NCI-H82 treated with DMSO at 0.1 percent for 48 hours (cell line): ENCODE measurements around the gene YWHAQ.

ENCODE experiments used
- DNase-seq: peaks from one replicate; lab custom pipeline; 2025; ENCODE audit not compliant: unreplicated experiment; lab: John Stamatoyannopoulos, UW

The YWHAQ gene

GRCh38 chr2:9655441-9656269 is 24.9 kb upstream of the YWHAQ start:
- no peak for DNase-seq

GRCh38 chr2:9654452-9655100 is 23.8 kb upstream of the YWHAQ start:
- no peak for DNase-seq

GRCh38 chr2:9653485-9654271 is 22.9 kb upstream of the YWHAQ start:
- DNase-seq: no peak

- DNase-seq: no peak
Measured at GRCh38 chr2:9652898-9653479, 22.2 kb upstream of the YWHAQ start.

DNA sequence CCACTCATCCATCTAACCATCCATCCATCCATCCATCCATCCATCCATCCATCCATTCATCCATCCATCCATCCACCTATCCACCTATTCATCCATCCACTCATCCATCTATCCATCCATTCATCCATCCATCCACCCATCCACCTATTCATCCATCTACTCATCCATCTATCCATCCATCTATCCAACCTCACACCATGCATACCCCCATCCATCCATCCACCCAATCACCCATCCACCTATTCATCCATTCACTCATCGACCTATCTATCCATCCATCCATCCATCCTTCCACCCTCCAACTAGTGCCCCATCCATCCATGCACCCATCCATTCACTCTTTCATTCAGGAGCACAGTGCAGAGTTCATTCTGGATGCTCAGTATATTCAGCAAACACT is 21.5 kb upstream of the YWHAQ start:
- no peak for DNase-seq

DNA sequence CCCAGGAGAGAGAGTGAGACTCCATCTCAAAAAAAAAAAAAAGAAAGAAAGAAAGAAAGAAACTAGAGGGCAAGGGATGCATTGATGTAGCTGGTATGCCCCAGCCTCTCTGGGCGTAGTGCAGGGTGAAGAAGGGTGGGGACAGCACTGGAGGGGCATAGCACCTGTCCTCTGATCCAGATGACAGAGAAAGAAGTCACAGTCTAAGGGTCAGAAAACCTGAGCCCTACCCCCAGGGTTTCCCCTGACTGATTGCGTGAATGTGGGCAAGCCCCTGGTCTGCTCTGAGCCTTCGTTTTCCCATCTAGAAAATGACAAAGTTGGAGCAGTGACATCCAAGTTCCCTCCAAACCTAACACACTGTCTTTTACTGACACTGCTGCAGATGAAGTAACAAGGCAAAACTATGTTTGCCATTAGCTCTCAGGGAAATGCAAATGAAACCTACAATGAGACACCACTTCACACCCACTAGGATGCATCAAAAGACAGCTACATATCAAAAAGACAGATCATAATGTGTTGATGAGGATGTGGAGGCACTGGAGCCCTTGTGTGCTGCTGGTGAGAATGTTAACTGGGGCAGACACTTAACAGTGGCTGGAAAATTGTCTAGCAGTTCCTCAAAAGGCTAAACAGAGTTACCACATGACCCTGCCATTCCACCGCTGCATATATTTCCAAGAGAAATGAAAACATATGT is 19.5 kb upstream of the YWHAQ start:
- DNase-seq: no peak

- DNase-seq: no peak
Measured at GRCh38 chr2:9649261-9649660, 18.5 kb upstream of the YWHAQ start.

DNA sequence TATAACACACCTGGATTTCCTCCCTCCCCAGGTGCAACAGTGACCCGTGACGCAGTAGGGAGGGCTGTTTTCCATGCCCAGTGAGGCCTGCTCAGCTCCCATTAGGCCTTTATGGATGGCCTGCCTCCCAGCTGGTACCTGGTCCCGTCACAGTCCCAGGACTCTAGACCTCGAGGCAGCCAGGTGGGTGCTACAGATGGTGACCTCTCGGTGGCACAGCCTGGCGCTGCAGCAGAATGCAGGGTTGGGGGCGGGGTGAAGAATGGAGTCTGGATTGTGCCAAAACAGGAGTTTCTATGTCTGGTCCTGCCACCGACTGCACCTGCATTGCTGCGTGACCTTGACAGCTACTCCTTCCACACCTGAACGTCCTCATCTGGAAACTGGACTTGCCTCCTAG is 18.0 kb upstream of the YWHAQ start:
- DNase-seq: no peak

- no peak for DNase-seq
Measured at GRCh38 chr2:9647884-9648283, 17.1 kb upstream of the YWHAQ start.

DNA sequence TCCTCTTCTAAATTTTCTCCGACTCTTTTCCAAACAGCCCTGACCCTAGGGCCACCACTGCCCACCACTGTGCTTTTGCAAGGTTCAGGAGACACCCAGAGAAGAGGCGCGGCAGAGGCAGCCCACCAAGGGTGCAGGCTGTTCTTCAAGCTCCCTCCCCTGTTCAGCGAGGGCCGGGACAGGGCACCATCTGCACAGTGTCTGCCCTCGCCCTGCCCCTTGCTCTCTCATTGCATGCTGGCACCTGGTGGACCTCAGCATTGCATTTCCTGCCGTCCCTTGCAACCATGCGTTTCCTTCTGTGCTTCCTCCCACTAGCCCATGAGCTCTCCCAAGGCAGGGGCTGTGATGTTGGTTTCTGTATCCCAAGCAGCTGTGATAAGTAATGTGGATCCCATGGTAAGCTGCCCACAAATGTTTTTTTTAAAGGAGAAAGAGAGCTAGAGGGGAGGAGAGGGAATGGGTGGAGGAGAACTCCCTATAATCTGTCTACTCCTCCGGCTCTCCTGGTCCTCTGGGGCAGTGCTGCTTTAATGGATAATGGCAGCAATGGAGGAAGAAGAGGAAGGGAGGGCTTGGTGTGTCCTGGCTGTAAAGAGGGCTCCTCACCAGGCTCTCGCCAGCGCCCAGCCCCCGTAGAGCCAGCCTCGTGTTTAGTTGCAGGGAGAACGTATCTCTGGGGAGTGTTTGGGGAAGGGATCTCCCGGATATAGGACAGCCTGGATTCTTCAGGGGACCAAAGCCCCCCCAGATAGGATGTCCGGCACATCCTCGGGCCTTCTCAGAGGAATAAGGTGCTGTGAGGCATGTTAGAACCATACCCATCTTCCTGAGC is 15.6 kb upstream of the YWHAQ start:
- DNase-seq: no peak

DNA sequence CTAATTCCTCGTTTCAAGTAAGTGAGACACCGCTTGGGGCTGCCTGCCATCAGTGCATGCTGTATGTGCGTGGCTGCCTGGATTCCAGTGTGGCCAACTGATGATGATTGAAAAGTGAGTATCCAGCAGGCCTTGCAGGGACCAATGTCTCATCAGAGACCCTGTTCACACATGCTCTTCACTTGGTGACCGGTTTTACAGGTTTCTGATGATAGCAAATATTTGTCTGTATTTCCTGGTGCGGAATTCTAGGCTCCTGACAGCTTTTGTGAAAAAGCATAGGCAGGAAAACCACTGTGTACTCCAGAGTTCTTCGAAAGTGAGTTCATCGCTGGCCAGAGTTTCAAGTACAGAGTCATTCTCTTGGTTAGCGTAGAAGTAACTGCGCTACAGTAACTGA is 13.8 kb upstream of the YWHAQ start:
- no peak for DNase-seq

DNA sequence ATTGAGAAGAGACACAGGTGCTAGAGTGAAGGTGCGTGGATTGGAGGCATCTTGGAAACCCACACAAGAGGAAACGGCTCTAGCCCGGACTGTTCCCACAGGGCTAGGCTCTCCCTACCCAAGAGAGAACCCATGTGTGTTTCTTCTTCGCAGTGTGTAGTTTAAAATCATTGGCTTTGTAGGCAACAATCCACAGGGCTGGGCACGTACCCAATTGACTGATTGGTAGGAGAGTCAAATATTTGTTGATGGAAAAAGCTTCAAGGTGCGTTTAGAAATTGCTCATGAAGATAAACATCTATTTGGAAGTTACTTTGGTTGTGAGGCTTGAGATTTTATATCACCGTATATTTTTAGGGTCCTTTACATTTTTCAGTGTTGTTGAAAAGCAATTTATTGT is 13.2 kb upstream of the YWHAQ start:
- no peak for DNase-seq

- no peak for DNase-seq
Measured at GRCh38 chr2:9641641-9642040, 10.8 kb upstream of the YWHAQ start.

DNA sequence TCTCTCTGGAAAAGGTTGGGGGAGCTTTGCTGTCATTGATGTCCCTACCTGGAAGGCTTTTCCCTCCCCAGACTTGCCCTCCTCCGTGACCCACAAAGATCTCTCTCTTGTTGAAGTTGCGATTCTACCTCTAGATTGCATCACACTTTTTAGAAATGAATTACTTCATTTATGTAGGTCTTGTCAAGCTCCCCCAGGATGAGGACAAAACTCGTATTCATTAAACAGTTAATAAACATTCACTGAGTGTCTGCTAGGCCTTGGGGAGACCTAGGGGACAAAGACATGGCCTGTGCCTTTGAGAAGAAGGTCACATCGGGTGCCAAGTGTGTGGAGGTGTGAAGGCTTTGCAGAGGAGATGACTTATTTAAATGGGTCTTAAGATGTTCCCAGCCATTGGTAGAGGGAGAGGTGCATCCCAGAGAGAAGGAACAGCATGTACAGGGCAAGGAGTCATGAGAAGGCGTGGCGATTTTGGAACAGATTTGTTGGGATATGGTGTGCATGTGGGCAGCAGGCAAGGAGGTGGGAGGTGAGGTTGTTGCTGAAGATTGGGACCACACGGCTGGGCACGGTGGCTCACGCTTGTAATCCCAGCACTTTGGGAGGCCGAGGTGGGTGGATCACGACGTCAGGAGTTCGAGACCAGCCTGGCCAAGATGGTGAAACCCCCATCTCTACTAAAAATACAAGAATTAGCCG is 9.8 kb upstream of the YWHAQ start:
- no peak for DNase-seq

DNA sequence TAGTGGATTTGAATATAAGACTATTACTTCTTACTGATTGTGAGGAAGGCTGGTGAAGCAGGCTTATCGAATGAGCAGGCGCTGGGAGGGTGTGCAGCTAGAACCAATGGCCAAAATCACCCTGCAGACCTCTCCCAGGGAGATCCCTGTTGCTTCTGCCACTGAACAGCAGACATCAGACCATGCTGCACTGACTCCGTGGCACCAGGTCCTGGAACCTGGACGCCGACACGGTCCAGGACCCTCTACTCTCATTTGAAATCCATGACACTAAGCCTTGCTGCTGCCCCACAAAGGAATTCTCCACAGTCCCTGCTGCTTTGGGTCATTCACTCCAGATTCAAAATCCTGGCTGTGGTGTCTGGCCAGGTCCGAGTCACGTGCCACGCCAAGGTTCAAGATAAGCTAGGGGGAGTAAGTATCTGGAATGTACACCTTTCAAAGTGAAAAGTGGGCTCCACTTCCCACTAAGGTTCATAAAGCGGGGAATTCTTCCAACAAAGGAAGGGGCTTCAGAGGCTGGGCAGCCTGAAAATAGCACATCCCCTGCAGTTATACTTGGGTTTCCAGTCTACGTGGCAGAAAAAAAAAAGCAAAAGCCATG is 9.0 kb upstream of the YWHAQ start:
- no peak for DNase-seq

DNA sequence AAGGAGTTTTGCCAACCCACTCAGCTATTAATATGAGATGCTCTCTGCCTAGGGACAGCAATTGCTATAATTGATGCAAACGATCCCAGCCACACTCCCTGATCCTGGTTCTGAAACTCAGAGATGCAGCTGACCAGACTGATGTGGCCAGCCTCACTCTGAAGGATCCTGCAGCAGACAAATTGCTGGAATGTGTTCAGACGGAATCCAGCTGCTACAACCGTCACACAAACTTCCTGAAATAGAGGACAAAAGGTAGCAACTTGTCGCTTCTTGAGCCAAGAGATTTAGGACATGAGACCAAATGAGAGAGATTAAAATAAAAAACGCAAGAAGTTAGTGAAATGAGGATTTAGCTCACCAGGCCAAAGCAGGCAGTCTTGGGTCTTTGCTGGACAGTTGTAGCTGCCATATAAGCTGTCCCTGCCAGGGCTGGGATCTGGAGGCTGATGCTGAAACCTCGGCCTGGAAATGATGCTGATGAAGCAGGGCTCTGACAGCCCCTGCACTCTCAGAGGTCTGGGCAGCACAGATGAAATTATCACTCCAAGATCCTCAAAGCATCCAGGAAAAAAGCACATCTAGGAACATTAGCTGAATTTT is 8.3 kb upstream of the YWHAQ start:
- no peak for DNase-seq

DNA sequence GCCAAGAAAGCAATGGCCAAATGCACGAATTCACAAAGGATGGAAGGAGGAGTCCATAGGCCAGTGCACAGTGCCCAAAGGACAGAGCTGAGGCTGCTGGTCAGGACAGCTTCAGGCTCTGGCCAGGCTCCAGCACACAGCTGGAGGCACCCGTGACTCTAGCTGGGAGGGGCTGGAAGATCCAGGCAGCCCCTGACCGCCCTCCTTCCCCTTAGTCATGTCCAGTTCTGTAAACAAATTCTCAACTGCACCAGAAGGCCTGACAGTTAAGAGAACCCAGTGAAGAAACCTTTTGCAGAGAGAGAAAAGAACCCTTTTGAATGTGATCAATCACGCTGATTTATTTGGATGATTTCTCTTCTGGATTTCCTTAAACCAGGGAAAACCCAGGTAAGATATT is 7.7 kb upstream of the YWHAQ start:
- no peak for DNase-seq

GRCh38 chr2:9637330-9637729 is 6.5 kb upstream of the YWHAQ start:
- no peak for DNase-seq

DNA sequence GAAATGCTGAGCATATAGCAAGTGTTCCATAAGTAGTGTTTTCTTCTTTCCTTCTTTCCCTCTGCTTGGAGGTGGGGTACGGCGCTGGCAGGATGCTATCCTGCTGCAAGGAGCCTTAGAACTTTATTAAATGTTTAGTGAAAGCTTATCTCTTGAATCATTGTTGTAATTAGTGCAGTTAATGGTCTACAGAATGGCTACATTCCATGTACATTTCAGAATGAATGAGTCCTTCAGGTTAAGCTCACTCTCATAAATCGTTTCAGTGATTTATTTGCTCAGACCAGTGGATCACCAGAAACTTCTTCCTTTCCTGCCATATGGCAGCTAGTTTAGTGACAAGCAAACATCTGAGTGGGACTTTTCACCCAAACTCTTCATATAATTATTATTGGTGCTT is 3.3 kb upstream of the YWHAQ start:
- no peak for DNase-seq
